Muscle layer of duodenum (tissue), 2 donors: Measurements from ENCODE around the gene ZFP14.

Experiments
- H3K27ac ChIP-seq: one replicate; pipeline ENCODE4 v1.7.0; 2013; ENCODE audit warnings: mild to moderate bottlenecking, low read length
- H3K27me3 ChIP-seq: one replicate; pipeline ENCODE4 v1.7.0; 2013; ENCODE audit warnings: low read depth, mild to moderate bottlenecking, control low read depth, low read length
- H3K36me3 ChIP-seq, 2 donors: one replicate each; pipeline ENCODE4 v1.7.0; 2013; ENCODE audit warnings: low read length in 2 of 2, control low read depth in 1 of 2, mild to moderate bottlenecking in 1 of 2; ENCODE audit not compliant: insufficient read depth in 2 of 2, control insufficient read depth in 1 of 2
- H3K4me1 ChIP-seq, 2 donors: one replicate each; pipeline ENCODE4 v1.7.0; 2013; ENCODE audit warnings: low read length in 2 of 2, mild to moderate bottlenecking in 2 of 2, control low read depth in 1 of 2, moderate library complexity in 1 of 2; ENCODE audit not compliant: insufficient read depth in 2 of 2, control insufficient read depth in 1 of 2
- H3K4me3 ChIP-seq, 2 donors: one replicate each; pipeline ENCODE4 v1.7.0; 2013; ENCODE audit warnings: low read length in 2 of 2, low read depth in 1 of 2, mild to moderate bottlenecking in 1 of 2
- H3K9me3 ChIP-seq, 2 donors: one replicate each; pipeline ENCODE4 v1.7.0; 2013; ENCODE audit warnings: low read length in 2 of 2, control low read depth in 1 of 2, mild to moderate bottlenecking in 1 of 2; ENCODE audit not compliant: control insufficient read depth in 1 of 2
- donor health status: healthy.

The ZFP14 gene

DNA sequence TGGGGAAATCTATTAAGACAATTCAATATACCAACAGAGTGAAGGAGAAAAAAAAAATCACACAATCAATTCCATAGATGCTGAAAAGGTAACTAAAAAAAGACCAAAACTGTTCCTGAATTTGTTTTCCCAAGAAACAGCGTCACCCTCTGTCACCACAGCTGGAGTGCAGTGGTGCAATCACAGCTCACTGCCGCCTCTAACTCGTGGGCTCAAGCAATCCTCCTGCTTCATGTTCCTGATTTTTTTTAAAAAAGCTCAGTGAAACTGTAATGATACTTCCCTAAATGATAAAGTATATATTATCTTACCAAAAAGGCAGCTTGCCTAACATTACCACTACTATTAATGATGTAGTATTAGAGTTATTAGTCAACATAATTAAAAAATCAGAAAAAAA is 19.6 kb upstream of the ZFP14 start:
- Histone ChIP-seq H3K4me3 (peak overlapping the region in 1 of 2 donors; percentile 17), H3K27ac (no peak overlapping the region), H3K9me3 (peaks cover 23 to 28% of the 10 kb centered on the region in 2 donors), H3K27me3 (no peaks in the 10 kb centered on the region), H3K4me1 (no peaks in the 10 kb centered on the region), H3K36me3 (peaks cover 33 to 73% of the 10 kb centered on the region in 2 donors)

GRCh38 chr19:36392916-36393673 is 14.1 kb upstream of the ZFP14 start:
- Histone ChIP-seq H3K36me3 (peaks cover 22 to 53% of the 10 kb centered on the region in 2 donors), H3K9me3 (peaks cover 44 to 57% of the 10 kb centered on the region in 2 donors), H3K27me3 (no peaks in the 10 kb centered on the region), H3K27ac (no peak overlapping the region), H3K4me1 (no peaks in the 10 kb centered on the region), H3K4me3 (peak overlapping the region; percentile 3 to 55)

DNA sequence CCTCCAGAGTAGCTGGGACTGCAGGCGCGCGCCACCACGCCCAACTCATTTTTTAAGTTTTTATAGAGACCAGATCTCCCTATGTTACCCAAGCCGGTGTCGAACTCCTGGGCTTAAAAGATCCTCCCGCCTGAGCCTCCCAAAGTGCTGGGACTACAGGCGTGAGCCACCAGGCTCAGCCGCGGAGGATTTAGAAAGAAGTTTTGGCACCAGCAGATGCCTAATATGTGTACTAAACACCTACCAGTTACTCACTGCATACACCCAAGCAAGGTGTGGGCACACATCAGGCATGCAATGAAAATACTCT is 464 bp upstream of the ZFP14 start:
- Histone ChIP-seq H3K27ac (no peak overlapping the region), H3K4me3 (peak overlapping the region; percentile 91 to 94), H3K4me1 (peaks cover 9 to 12% of the 10 kb centered on the region in 2 donors), H3K36me3 (no peaks in the 10 kb centered on the region), H3K9me3 (no peaks in the 10 kb centered on the region), H3K27me3 (no peaks in the 10 kb centered on the region)

- peaks cover 9 to 12% of the 10 kb centered on the region in 2 donors for H3K4me1 ChIP-seq
- no peaks in the 10 kb centered on the region for H3K9me3 ChIP-seq
- H3K4me3 ChIP-seq, result peak overlapping the region; percentile 91 to 94
- H3K36me3 ChIP-seq, result no peaks in the 10 kb centered on the region
- no peaks in the 10 kb centered on the region for H3K27me3 ChIP-seq
- peak overlapping the region; percentile 83 for H3K27ac ChIP-seq
Observed at GRCh38 chr19:36377541-36378178, 1.3 kb downstream of the ZFP14 start.

GRCh38 chr19:36373638-36374156 is 5.3 kb downstream of the ZFP14 start:
- Histone ChIP-seq H3K4me1 (peaks cover 9 to 12% of the 10 kb centered on the region in 2 donors), H3K27me3 (no peaks in the 10 kb centered on the region), H3K9me3 (peaks cover 0 to 4% of the 10 kb centered on the region in 2 donors), H3K36me3 (no peaks in the 10 kb centered on the region), H3K27ac (no peak overlapping the region), H3K4me3 (no peak overlapping the region)

DNA sequence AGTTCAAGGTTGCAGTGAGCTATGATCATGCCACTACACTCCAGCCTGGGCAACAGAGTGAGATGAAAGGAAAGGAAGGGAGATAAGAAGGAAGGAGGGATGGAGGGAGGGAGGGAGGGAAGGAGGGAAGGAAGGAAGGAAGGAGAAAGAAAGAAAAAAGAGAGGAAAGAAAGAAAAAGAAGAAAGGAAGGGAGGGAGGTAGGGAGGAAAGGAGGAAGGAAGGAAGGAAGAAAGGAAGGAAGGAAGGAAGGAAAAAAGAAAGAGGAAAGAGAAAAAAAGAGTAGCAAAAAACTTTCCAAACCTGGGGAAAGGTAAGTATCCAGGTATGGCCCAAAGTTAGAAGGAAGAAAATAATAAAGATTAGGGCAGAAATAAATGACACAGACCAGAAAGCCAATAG is 7.1 kb downstream of the ZFP14 start:
- no peak overlapping the region for H3K27ac ChIP-seq
- H3K4me3 ChIP-seq, result no peak overlapping the region
- H3K36me3 ChIP-seq, result peaks cover 4 to 17% of the 10 kb centered on the region in 2 donors
- H3K9me3 ChIP-seq, result peaks cover 0 to 6% of the 10 kb centered on the region in 2 donors
- H3K27me3 ChIP-seq, result no peaks in the 10 kb centered on the region
- no peaks in the 10 kb centered on the region for H3K4me1 ChIP-seq

- no peaks in the 10 kb centered on the region for H3K4me1 ChIP-seq
- no peaks in the 10 kb centered on the region for H3K27me3 ChIP-seq
- peaks cover 43 to 82% of the 10 kb centered on the region in 2 donors for H3K36me3 ChIP-seq
- H3K27ac ChIP-seq, result no peak overlapping the region
- peaks cover 0 to 2% of the 10 kb centered on the region in 2 donors for H3K9me3 ChIP-seq
- H3K4me3 ChIP-seq, result no peak overlapping the region
Observed at GRCh38 chr19:36363845-36364244, 15.2 kb downstream of the ZFP14 start.

DNA sequence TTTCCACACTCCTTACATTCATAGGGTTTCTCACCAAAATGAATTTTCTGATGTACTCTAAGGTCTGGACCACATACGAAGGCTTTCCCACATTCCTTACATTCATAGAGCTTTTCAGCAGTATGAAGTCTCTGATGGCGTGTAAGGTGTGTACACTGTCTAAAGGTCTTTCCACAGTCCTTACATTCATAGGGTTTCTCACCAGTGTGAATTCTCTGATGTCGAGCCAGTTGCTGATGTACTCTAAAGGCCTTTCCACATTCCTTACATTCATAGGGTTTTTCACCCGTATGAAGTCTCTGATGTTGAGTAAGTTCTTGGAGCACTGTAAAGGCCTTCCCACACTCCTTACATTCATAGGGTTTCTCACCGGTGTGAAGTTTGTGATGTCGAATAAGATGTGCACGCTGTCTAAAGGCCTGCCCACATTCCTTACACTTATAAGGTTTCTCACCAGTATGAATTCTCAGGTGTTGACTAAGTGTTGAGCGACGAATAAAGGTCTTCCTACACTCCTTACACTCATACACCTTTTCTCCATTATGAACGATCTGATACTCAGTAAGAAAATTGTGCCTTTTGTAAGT is 38.1 kb downstream of the ZFP14 start:
- Histone ChIP-seq H3K4me1 (no peaks in the 10 kb centered on the region), H3K9me3 (peaks cover 26 to 42% of the 10 kb centered on the region in 2 donors), H3K27ac (no peak overlapping the region), H3K4me3 (peak overlapping the region; percentile 5 to 51), H3K36me3 (peaks cover 10 to 65% of the 10 kb centered on the region in 2 donors), H3K27me3 (no peaks in the 10 kb centered on the region)

DNA sequence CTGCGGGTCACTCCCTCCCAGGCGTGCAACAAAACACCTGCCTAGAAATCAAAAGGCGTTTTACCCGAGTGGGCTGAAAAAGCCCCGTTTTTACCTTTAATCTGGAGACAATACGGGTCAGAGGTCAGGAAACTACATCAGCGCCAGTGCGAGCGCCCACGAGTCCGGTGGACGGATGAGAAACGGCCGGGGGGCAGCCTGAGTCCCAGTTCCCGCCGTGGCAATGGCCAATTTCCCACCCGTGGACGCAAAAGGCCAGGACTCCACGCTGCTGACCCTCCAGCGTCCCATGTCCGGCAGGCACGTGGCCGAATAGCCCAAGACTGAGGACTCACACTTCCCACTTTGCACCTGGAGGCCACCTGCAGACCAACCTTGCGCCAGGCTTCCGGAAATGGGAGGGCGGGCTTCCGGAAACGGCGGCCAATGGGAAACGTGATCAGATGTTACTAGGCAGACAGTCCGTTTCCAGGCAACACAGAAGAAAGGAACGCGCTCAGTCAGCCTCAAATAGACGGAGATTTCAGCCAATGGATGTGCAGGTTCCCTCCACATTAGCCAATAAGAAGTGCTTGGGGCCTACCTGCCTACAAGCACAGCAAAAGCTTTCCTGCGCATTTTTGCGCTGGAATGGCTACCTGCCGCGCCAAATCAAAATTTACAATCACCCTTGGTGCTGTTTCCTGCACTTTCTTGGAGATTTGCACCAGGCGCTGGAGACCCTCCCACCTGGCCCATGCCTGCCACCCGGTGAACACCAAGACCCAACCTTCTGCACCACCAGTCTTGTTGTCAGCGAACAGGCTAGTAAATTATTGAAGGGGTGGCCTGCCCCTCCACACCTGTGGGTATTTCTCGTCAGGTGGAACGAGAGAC is 47.4 kb downstream of the ZFP14 start:
- no peaks in the 10 kb centered on the region for H3K27me3 ChIP-seq
- H3K27ac ChIP-seq, result no peak overlapping the region
- peak overlapping the region; percentile 75 to 95 for H3K4me3 ChIP-seq
- peaks cover 0 to 34% of the 10 kb centered on the region in 2 donors for H3K36me3 ChIP-seq
- peaks cover 0 to 7% of the 10 kb centered on the region in 2 donors for H3K4me1 ChIP-seq
- peaks cover 0 to 5% of the 10 kb centered on the region in 2 donors for H3K9me3 ChIP-seq

DNA sequence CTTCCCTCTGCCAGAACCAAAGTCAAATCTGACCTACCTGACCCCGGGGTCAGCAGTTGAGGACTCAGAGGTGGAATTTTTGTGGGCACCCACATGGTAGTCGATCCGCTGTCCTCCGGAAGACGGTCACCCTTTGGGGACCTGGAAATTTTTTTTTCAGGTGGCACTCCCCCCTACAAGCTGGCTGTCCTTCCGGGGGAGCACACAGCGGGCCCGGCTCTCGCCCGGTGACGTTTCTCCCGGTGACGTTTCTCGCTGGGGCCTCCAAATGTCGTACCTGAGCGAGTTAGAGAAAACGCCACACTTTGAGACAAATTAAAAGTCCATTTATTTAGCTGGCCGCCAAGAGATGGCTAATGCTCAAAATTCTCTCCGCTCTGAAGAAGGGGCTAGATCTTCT is 48.8 kb downstream of the ZFP14 start:
- H3K36me3 ChIP-seq, result peaks cover 0 to 42% of the 10 kb centered on the region in 2 donors
- peaks cover 0 to 7% of the 10 kb centered on the region in 2 donors for H3K4me1 ChIP-seq
- H3K27me3 ChIP-seq, result no peaks in the 10 kb centered on the region
- H3K4me3 ChIP-seq, result no peak overlapping the region
- peaks cover 0 to 5% of the 10 kb centered on the region in 2 donors for H3K9me3 ChIP-seq
- no peak overlapping the region for H3K27ac ChIP-seq
